ENCODE data around the gene RDH11.

DNA sequence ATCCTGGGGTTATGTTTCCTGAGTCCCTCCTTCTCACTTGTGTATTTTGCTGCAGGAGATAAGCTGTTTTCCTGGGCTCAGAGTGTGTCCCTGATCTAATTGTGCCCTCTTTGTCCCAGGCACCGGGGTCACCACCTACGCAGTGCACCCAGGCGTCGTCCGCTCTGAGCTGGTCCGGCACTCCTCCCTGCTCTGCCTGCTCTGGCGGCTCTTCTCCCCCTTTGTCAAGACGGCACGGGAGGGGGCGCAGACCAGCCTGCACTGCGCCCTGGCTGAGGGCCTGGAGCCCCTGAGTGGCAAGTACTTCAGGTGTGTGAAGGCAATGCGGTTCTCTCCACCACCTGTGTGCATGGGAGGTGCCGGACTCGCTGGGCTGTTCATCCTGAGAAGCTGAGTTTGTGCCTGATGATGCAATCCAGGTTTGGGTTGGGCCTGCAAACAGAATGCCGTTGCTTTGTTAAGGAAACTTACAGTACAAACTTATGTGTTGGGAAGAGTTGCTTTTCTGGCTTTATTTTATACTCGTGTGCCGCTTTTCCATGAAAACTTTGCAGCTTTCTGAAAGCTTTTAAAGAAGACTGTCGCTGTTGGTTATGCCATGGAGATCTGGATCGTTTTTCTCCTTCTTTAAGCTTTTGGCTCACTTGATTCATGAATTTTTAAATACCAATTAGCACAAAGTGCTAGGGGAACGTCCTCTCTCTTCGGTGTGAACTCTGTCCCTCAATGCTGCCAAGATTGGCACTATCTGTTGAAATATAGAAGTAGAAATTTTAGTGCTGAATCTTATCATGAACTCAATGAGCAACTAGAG lies 33.7 kb upstream of the RDH11 start:
- TF ChIP-seq CTCF (IDR thresholded peaks at IDR 0.05; ENCODE audit: poor library complexity) (no peak), EZH2 (IDR thresholded peaks at IDR 0.05; ENCODE audit: borderline replicate concordance) (no peak), EZH2phosphoT487 (IDR thresholded peaks at IDR 0.05; ENCODE audit: low read depth, severe bottlenecking, unreplicated experiment) (no peak)
